Esophagus squamous epithelium (tissue), 5 donors: ENCODE data around the gene NTMT2. TPM values are rescaled to one million over a fixed set of nuclear protein-coding genes. Genes with fewer than 3 reads are reported as not detected.

Source experiments
- DNase-seq: peaks from one replicate; lab custom pipeline; 2025; lab: John Stamatoyannopoulos, UW
- H3K27ac ChIP-seq, 4 donors: fragments of 200-600 bp; sonication (generic); one replicate each; pipeline ENCODE4 v1.5.1; 2016 to 2019; ENCODE audit warnings: mild to moderate bottlenecking in 1 of 4
- H3K27me3 ChIP-seq, 4 donors: fragments of 200-600 bp; sonication (generic); 1 replicate in 3 of 4; 2 replicates in 1 of 4; pipeline versions ENCODE4 v1.5.1 to v1.6.0; 2017 to 2021; ENCODE audit warnings: antibody characterized with exemption in 1 of 4
- H3K36me3 ChIP-seq, 3 donors: fragments of 200-600 bp; sonication (generic); one replicate each; pipeline ENCODE4 v1.5.1; 2016 to 2019
- H3K4me1 ChIP-seq, 3 donors: fragments of 200-600 bp; sonication (generic); one replicate each; pipeline ENCODE4 v1.5.1; 2017 to 2019
- H3K4me3 ChIP-seq, 4 donors: fragments of 200-600 bp; sonication (generic); 1 replicate in 3 of 4; 2 replicates in 1 of 4; pipeline ENCODE4 v1.5.1; 2016 to 2019; ENCODE audit warnings: mild to moderate bottlenecking in 2 of 4, moderate library complexity in 1 of 4
- H3K9me3 ChIP-seq, 3 donors: fragments of 200-600 bp; sonication (generic); one replicate each; pipeline ENCODE4 v1.5.1; 2016 to 2019
- POLR2A ChIP-seq, 4 donors: fragments of 450-650 bp; IDR thresholded peaks; one replicate each; pipeline ENCODE4 v1.6.1; 2017; ENCODE audit warnings: antibody characterized with exemption in 4 of 4, mild to moderate bottlenecking in 4 of 4, moderate library complexity in 3 of 4
- WGBS, 2 donors: methylation state at CpG; one replicate each; pipeline ENCODE4 v1.1.5; 2018; 5-methylcytosine and 5-hydroxymethylcytosine counted together
- intact Hi-C: fragments of 100-400 bp; cut with DNase I; formaldehyde crosslinking; loops from one replicate; pipeline ENCODE4 v1.15.0; 2022
- total RNA-seq, 4 donors: library from RNA; depleted of rRNA; stranded (reverse); fragments of >200 nt; gene quantifications; one replicate each; pipeline ENCODE4 v1.1.0, GENCODE V29; 2016
- TF ChIP-seq, protein P1 (sequence below), 6 experiments: fragments of 450-650 bp in 4 of 6; fragments of 200-600 bp in 2 of 6; sonication (generic) in 2 of 6; IDR thresholded peaks; one replicate each; pipeline ENCODE4 v1.5.1; 2016 to 2019; ENCODE audit warnings: antibody characterized with exemption in 6 of 6, mild to moderate bottlenecking in 4 of 6, moderate library complexity in 4 of 6
- donor health status: DM: yes; HTN: yes; CAD: no.

Gene NTMT2
- total RNA-seq, 4 donors from 2014 or later, result not detected

DNA sequence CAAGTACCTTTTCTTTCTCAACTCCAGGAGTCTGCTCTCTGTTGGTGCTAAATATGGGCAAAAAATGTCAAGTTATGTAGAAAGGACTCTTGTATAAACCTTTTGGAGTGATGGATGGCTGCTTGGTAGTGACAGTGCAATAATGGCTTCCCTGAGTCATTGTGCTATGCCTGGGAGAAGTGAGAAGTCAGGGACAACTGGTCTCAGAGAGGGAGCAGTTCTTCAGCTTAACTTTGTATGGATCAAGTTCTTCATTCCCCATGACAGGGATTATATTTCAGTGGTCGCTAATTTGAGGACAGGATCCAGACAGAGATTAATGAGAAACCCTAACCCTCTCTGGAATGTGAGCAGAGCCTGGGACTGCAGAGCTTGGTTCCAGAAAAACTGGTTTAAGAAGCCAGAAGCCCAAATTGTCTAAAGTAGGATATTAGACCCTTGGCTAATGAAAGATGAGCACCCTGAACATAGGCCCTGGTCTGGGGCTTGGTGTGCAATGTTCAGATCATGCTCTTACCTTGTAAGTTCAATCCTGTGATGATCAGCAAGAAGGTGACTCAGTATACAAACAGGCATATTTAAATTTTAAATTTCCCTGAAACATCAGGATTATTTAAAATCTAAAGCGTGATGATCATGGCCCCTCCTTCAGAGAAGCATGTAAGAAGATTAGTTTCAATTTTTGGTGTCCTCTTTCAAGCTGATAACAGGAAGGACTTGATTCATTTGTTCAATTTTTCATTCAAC, 50.9 kb downstream of the NTMT2 start:
- Histone ChIP-seq H3K27me3 (no peaks in the 10 kb centered on the region), H3K4me3 (no peak overlapping the region), H3K36me3 (no peaks in the 10 kb centered on the region), H3K27ac (no peak overlapping the region), H3K4me1 (no peaks in the 10 kb centered on the region), H3K9me3 (no peaks in the 10 kb centered on the region)
- TF ChIP-seq, protein P1, sequence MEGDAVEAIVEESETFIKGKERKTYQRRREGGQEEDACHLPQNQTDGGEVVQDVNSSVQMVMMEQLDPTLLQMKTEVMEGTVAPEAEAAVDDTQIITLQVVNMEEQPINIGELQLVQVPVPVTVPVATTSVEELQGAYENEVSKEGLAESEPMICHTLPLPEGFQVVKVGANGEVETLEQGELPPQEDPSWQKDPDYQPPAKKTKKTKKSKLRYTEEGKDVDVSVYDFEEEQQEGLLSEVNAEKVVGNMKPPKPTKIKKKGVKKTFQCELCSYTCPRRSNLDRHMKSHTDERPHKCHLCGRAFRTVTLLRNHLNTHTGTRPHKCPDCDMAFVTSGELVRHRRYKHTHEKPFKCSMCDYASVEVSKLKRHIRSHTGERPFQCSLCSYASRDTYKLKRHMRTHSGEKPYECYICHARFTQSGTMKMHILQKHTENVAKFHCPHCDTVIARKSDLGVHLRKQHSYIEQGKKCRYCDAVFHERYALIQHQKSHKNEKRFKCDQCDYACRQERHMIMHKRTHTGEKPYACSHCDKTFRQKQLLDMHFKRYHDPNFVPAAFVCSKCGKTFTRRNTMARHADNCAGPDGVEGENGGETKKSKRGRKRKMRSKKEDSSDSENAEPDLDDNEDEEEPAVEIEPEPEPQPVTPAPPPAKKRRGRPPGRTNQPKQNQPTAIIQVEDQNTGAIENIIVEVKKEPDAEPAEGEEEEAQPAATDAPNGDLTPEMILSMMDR (IDR thresholded peaks at IDR 0.05), result no peak
- TF ChIP-seq POLR2A (IDR thresholded peaks at IDR 0.05), result no peak
- intact Hi-C loops, result no loop called here
- 45 to 51% methylated on average over 2 of the region's 2 CpGs for WGBS, 2 donors
- no peak for DNase-seq

DNA sequence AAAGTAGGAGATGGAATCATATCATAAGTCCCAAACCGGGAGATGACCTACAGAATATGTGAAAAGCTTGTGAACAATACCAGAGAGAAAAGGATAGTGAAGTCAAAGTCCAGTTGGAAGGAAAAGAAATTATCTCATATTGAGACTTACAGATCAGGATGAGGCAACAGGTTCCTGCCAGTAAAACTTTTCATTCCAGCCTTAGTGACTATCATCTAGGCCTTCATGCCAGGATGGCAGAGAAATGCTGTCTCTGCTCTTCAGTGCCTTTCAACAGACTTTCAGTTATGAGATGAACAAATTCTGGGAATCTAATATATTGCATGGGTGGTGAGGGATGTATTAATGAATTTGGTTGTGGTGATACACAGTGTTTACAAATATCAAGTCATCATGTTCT, 52.3 kb downstream of the NTMT2 start:
- no peak for DNase-seq
- Histone ChIP-seq H3K27ac (no peak overlapping the region), H3K27me3 (no peaks in the 10 kb centered on the region), H3K9me3 (no peaks in the 10 kb centered on the region), H3K4me3 (no peak overlapping the region), H3K36me3 (no peaks in the 10 kb centered on the region), H3K4me1 (no peaks in the 10 kb centered on the region)
- 57 to 65% methylated on average over 1 of the region's 1 CpG for WGBS, 2 donors
- TF ChIP-seq, protein P1 (IDR thresholded peaks at IDR 0.05), result no peak
- no peak for TF ChIP-seq POLR2A (IDR thresholded peaks at IDR 0.05)
- intact Hi-C loops, result no loop called here

DNA sequence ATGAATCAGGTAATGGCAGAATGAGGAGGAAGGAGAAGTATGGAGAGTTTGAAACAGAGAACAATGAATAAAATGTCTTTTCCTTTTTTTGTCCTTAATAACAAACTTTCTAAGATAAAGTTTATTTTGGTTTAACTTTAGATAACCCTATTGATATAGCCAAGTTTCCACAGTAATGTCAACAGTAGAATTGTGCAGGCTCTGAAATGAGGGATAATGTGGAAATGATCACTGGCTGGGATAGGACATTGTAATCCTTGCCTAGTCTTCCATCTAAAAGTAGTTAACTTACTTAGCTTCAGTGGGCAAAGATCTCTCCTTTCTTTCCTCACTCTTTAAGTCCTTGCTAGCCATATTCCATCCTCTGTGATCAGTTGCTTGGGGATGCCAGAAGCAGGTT, 52.8 kb downstream of the NTMT2 start:
- intact Hi-C loops, result no loop called here
- H3K4me3 ChIP-seq, result no peak overlapping the region
- no peak overlapping the region for H3K27ac ChIP-seq
- no peaks in the 10 kb centered on the region for H3K27me3 ChIP-seq
- no peaks in the 10 kb centered on the region for H3K36me3 ChIP-seq
- no peaks in the 10 kb centered on the region for H3K4me1 ChIP-seq
- DNase-seq, result no peak
- TF ChIP-seq, protein P1 (IDR thresholded peaks at IDR 0.05), result no peak
- TF ChIP-seq POLR2A (IDR thresholded peaks at IDR 0.05), result no peak
- H3K9me3 ChIP-seq, result no peaks in the 10 kb centered on the region

DNA sequence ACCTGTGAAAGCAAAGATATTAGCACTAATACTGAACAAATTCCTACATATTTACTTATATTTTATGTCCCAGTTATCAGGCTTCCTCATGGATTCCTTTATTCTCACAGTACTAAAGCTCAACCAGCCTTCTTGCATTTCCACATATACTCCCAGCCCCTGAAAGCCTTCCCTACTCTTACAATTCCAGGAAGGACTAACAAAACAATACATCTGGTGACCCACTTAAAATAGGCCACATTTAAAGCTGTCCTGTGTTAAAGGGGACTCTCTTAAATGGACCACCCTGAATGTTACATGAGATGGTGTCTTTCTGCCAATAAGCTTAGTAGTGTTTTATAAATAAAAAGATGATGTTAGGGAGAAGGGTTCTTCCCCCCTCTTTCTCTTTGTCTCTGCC, 54.4 kb downstream of the NTMT2 start:
- peak overlapping the region in 1 of 4 donors; percentile 30 for H3K27ac ChIP-seq
- no peaks in the 10 kb centered on the region for H3K27me3 ChIP-seq
- intact Hi-C loops, result no loop called here

More for the DNA sequence above, 54.4 kb downstream of the NTMT2 start:
- Histone ChIP-seq H3K4me1 (no peaks in the 10 kb centered on the region), H3K9me3 (no peaks in the 10 kb centered on the region), H3K36me3 (no peaks in the 10 kb centered on the region), H3K4me3 (no peak overlapping the region)
- no peak for DNase-seq
- no peak for TF ChIP-seq POLR2A (IDR thresholded peaks at IDR 0.05)
- TF ChIP-seq, protein P1 (IDR thresholded peaks at IDR 0.05), result no peak
